Motor neuron (in vitro differentiated cells): ENCODE measurements around the gene DCAF17. TPM values are rescaled to one million over a fixed set of nuclear protein-coding genes. Genes with fewer than 3 reads are reported as not detected.

ENCODE experiments used
- ATAC-seq, 8 experiments: fragments of 200-7000 bp; cut with Tn5 transposase; replicated peaks in 6 of 8; 2 replicates each; pipeline ENCODE4 v1.8.0; 2021; ENCODE audit warnings: mild to moderate bottlenecking in 8 of 8, moderate library complexity in 8 of 8
- H3K27ac ChIP-seq, 2 donors: fragments of 250-450 bp; sonication (Bioruptor Pico); 2 replicates each; pipeline ENCODE4 v1.9.0; 2021; ENCODE audit warnings: antibody characterized with exemption in 2 of 2, mild to moderate bottlenecking in 2 of 2, moderate library complexity in 1 of 2
- H3K4me1 ChIP-seq, 2 donors: fragments of 250-450 bp; sonication (Bioruptor Pico); replicated peaks in 1 of 2; 2 replicates each; pipeline ENCODE4 v1.6.1; 2021; ENCODE audit warnings: antibody characterized with exemption in 2 of 2, mild to moderate bottlenecking in 2 of 2, moderate library complexity in 1 of 2
- H3K4me3 ChIP-seq, 5 donors: fragments of 250-450 bp; sonication (Bioruptor Pico); 2 replicates each; pipeline ENCODE4 v1.9.0; 2021; ENCODE audit warnings: antibody characterized with exemption in 5 of 5, mild to moderate bottlenecking in 5 of 5, moderate library complexity in 4 of 5
- WGBS, 10 experiments: fragments of 450-650 bp; shearing (Covaris generic); methylation state at CpG; one replicate each; pipeline ENCODE4 v1.0.0; 2022; 5-methylcytosine and 5-hydroxymethylcytosine counted together
- in situ Hi-C, 9 experiments: fragments of 400-800 bp; cut with MboI; loops; one replicate each; pipeline ENCODE4 v1.15.0; 2021; ENCODE audit warnings: low sequenced_read_pairs in 9 of 9, low pct_unique_long_range_greater_than_20kb in 2 of 9; ENCODE audit not compliant: unreplicated experiment in 9 of 9
- total RNA-seq, 8 experiments: library from RNA; unstranded; fragments of 300-600 nt; gene quantifications; 2 replicates each; pipeline versions ENCODE4 v1.2.3 to v1.2.4, GENCODE V29; 2022

Gene DCAF17
- total RNA-seq, 8 experiments from 2014 or later = 12.7 to 26.5 (median 18.3) TPM

- WGBS, 10 experiments = 21 to 100% (median 60%) methylated on average over 2 to 8 of the region's 9 CpGs
- Histone ChIP-seq H3K4me3 (no peak overlapping the region), H3K27ac (no peak overlapping the region), H3K4me1 (no peaks in the 10 kb centered on the region)
- ATAC-seq = no peak
- in situ Hi-C loops = no loop called here
Measured at GRCh38 chr2:171509945-171510731, 76.1 kb downstream of the DCAF17 start.

- WGBS, 10 experiments = 60 to 100% (median 91%) methylated on average over 1 to 2 of the region's 2 CpGs; no CpG with 5 or more reads in 2 of the 10 experiments
- ATAC-seq = no peak
- H3K4me3 ChIP-seq = no peak overlapping the region
- in situ Hi-C loops = no loop called here
- H3K4me1 ChIP-seq = no peaks in the 10 kb centered on the region
- H3K27ac ChIP-seq = no peak overlapping the region
Measured at GRCh38 chr2:171512014-171512413, 78.0 kb downstream of the DCAF17 start.

DNA sequence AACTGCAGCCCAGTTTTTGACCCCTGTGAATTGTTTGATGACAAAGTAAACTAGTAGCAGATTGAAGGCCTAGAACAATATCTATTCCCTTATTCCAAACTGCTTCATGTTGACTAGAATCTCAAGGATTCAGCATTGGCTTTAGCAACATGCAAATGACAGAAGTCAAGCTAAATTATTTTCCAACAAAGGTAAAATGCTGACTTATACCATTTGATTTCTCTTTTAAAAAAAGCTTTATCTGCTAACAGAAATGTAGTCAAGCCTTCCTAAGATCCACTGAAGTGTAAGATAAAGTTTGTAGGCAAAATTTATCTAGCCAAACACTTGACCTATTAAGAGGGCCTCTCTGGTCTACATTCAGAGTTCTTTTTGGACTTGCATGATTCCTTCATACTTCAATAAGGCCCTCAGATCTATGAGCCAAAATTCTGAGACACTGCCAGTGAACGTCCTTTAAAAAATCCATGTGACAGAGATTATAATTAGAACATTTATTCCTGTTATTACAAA, 78.7 kb downstream of the DCAF17 start:
- in situ Hi-C loops = no loop called here
- ATAC-seq = no peak
- Histone ChIP-seq H3K27ac (no peak overlapping the region), H3K4me3 (no peak overlapping the region), H3K4me1 (no peaks in the 10 kb centered on the region)
- 33 to 100% (median 43%) methylated on average over 1 of the region's 1 CpG; no CpG with 5 or more reads in 5 of the 10 experiments for WGBS, 10 experiments

GRCh38 chr2:171513719-171514160, 79.7 kb downstream of the DCAF17 start:
- no peak overlapping the region for H3K4me3 ChIP-seq
- in situ Hi-C loops = no loop called here
- ATAC-seq = no peak
- WGBS, 10 experiments = 31 to 100% (median 52%) methylated on average over 1 to 3 of the region's 3 CpGs; no CpG with 5 or more reads in 1 of the 10 experiments
- no peak overlapping the region for H3K27ac ChIP-seq
- no peaks in the 10 kb centered on the region for H3K4me1 ChIP-seq

- WGBS, 10 experiments = 60 to 100% (median 87%) methylated on average over 1 to 3 of the region's 3 CpGs
- in situ Hi-C loops = no loop called here
- no peaks in the 10 kb centered on the region for H3K4me1 ChIP-seq
- H3K4me3 ChIP-seq = no peak overlapping the region
- no peak for ATAC-seq
- no peak overlapping the region for H3K27ac ChIP-seq
Measured at GRCh38 chr2:171514908-171515582, 81.0 kb downstream of the DCAF17 start.

- Histone ChIP-seq H3K4me1 (no peaks in the 10 kb centered on the region), H3K27ac (no peak overlapping the region), H3K4me3 (no peak overlapping the region)
- WGBS, 10 experiments = 11 to 86% (median 30%) methylated on average over 1 to 6 of the region's 6 CpGs; no CpG with 5 or more reads in 2 of the 10 experiments
- in situ Hi-C loops = no loop called here
- peak in 3 of 8 experiments; percentile 39 to 98 (median 96) for ATAC-seq
Measured at GRCh38 chr2:171515672-171516298, 81.8 kb downstream of the DCAF17 start.

DNA sequence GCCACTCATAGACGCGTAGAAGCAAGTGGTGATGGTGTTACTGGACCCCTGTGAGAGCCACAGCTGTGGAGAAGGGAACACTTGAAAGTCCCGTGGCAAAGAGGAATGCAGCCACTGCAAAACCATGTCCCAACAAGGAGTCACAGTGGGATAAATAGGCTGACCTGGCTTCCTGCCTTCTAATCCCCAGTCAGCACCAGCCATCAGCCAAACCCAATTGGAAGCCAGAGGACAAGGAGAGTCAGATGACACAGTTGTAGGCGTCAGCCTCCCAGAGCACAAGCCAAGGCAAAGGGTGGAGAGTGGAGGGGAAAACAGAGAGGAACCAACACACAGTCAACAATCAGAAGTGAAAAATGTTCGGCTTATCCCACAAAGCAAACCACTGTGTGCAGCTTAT, 82.8 kb downstream of the DCAF17 start:
- Histone ChIP-seq H3K27ac (no peak overlapping the region), H3K4me3 (no peak overlapping the region), H3K4me1 (peaks cover 6% of the 10 kb centered on the region in 2 donors)
- in situ Hi-C loops = no loop called here
- ATAC-seq = peak in 1 of 8 experiments; percentile 14
- WGBS, 10 experiments = 30 to 100% (median 74%) methylated on average over 1 to 4 of the region's 5 CpGs; no CpG with 5 or more reads in 2 of the 10 experiments

GRCh38 chr2:171520471-171520870, 86.4 kb downstream of the DCAF17 start:
- 52 to 100% (median 78%) methylated on average over 1 to 3 of the region's 5 CpGs; no CpG with 5 or more reads in 1 of the 10 experiments for WGBS, 10 experiments
- ATAC-seq = no peak
- H3K27ac ChIP-seq = no peak overlapping the region
- in situ Hi-C loops = no loop called here
- no peak overlapping the region for H3K4me3 ChIP-seq
- H3K4me1 ChIP-seq = peaks cover 6 to 11% of the 10 kb centered on the region in 2 donors

DNA sequence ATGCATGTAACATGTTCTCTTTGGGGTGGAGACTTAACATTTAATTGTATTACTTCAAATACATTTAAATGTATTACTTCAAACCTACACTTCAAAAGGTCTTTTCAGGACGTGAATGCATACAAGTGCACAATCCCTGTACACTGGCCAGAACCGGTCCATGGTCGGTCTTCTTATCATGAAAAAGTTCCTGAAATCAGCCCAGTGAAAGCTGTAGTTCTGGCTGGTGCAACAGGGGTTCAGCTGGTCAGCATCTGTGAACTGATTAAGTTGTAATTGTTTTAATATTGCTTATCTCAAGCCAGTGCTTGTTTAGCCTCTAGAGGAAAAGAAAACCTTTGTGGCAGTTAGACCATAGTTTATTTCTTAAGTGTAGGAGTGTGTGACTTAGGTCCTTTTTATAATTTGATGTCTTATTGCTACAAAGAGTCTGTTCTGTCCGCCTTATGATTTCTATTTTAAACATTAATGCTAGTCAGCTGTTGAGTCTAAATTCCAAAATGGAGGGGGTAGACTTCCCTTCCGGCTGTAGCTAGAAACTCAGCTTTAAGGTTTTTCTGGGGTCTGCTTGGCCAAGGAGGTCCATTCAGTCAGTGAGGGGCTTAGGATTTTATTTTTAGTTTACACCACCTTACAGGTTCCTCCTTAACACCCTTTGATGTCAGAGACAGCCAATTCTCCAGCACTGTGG, 87.5 kb downstream of the DCAF17 start:
- no peak for ATAC-seq
- in situ Hi-C loops = no loop called here
- H3K4me1 ChIP-seq = peaks cover 6 to 11% of the 10 kb centered on the region in 2 donors
- WGBS, 10 experiments = 27 to 100% (median 84%) methylated on average over 2 to 5 of the region's 5 CpGs
- H3K4me3 ChIP-seq = peak overlapping the region in 2 of 5 donors; percentile 45 to 49
- no peak overlapping the region for H3K27ac ChIP-seq

GRCh38 chr2:171522052-171522787, 88.2 kb downstream of the DCAF17 start, which contains the start of gene CYBRD1:
CYBRD1 (plus strand) TSS chr2:171522474; CDS start chr2:171522546, 72 bp downstream.
- ATAC-seq = peak; percentile 37 to 73 (median 63)
- 0 to 40% (median 4%) methylated on average over 1 to 10 of the region's 45 CpGs; no CpG with 5 or more reads in 3 of the 10 experiments for WGBS, 10 experiments
- no peak within 1 kb of the TSS for H3K27ac ChIP-seq
- peaks cover 6 to 11% of the 10 kb centered on the region in 2 donors for H3K4me1 ChIP-seq
- H3K4me3 ChIP-seq = peak within 1 kb of the TSS; percentile 39 to 49 (median 45)
- in situ Hi-C loops = no loop called here

GRCh38 chr2:171522788-171523087, 88.7 kb downstream of the DCAF17 start:
- no CpG with 5 or more reads among the region's 29 CpGs for WGBS, 10 experiments
- H3K4me3 ChIP-seq = peak overlapping the region; percentile 39 to 49 (median 45)
- in situ Hi-C loops = no loop called here
- peaks cover 6 to 11% of the 10 kb centered on the region in 2 donors for H3K4me1 ChIP-seq
- H3K27ac ChIP-seq = no peak overlapping the region
- ATAC-seq = peak; percentile 43 to 68 (median 64)
